GM18867 (cell line): ENCODE measurements around the gene UBN2.
"Not testable (repeated sequence)": the region's sequence is repeated elsewhere in the genome, so short reads cannot be mapped to it uniquely, and the experiment has no call there.

Experiments used
- ATAC-seq: cut with Tn5 transposase; IDR thresholded peaks from one replicate; pipeline ENCODE4 v1.9.1; 2021; ENCODE audit warnings: mild to moderate bottlenecking, moderate library complexity; ENCODE audit not compliant: unreplicated experiment

Gene UBN2

GRCh38 chr7:139294241-139294640 lies 63.2 kb downstream of the UBN2 start:
- ATAC-seq = no peak

DNA sequence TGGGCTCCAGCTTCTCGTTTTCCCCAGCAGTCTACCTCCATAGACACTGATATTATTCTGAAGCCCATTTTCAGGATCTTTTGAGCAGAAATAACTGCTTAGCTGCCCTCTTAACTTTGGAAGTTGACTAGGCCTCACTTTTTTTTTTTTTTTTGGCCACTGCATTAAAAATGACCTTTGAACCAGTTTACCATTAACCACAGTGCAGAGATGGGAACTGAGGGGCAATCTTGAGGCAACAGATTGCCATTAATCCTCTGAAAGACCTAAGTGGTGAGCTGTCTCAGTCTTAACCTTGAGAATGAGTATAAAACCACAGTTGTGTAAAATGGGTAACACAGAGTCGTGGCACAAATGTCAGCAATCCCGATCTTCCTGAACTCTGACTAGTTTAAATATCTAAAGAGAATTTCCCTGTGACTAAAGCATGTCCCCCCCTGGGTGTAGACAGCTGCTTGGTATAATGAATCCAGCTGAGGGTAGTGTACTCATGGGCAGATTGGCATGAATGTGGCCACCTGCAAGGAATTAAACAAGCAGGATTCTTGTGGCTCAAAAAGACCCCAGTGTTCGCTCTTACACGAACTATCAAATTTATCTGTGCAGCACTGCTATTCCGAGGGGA lies 64.0 kb downstream of the UBN2 start:
- ATAC-seq = no peak

DNA sequence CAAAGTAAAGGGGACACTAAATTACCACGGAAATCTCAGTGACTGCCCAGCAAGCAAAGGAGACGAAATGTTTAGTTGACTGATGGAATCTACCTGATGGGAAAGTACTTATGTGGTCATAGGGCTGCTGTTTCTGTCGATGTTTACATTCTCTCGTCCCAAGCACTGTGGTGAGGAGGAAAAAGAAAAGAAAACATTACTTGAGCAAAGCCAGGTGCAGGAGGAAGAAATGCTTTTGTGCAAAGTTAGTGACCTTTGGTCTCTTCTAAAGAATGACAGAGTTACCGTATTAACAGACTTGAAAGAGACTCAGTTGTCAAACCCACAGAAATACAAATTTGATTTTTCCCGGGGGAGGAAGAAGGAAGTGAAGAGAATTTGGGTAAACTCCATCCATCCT lies 66.8 kb downstream of the UBN2 start:
- ATAC-seq = no peak

DNA sequence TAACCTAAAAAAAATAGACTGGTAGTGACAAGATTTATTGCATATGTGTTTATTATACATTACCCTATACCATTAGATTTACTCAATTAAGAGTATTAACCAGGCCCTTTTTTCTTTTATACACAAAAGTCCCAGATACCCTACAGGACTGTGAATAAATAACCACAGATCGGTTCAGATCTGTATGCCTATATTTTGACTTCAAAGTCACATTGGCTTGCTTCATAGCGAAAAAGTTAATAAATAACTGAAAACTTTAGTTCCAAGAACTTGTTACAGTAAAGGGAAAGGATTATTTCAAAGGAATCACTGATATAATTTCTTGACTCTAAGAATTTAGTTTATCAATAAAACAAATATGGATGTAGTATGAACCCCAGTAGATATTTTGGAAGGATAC lies 68.3 kb downstream of the UBN2 start:
- ATAC-seq = no peak

DNA sequence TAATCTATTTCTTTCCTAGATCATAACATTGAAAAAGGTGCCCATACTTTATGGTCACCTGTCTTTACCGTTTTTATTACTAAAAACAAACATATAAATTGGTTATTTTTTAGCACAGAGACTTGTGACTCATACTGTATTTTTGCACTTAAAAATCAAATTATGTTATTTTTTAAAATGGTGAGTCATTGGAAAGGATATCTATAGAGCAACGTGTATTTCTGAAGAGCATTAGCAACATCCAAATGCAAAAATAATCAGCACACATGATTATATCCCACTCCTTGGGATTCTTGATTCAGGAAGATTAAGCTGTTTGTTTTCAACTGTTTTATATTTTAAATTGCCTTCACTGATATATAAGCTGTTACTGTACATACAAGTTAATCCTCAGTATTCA lies 69.4 kb downstream of the UBN2 start:
- ATAC-seq = no peak

- ATAC-seq = no peak
Observed at GRCh38 chr7:139304517-139304916, 73.5 kb downstream of the UBN2 start.

DNA sequence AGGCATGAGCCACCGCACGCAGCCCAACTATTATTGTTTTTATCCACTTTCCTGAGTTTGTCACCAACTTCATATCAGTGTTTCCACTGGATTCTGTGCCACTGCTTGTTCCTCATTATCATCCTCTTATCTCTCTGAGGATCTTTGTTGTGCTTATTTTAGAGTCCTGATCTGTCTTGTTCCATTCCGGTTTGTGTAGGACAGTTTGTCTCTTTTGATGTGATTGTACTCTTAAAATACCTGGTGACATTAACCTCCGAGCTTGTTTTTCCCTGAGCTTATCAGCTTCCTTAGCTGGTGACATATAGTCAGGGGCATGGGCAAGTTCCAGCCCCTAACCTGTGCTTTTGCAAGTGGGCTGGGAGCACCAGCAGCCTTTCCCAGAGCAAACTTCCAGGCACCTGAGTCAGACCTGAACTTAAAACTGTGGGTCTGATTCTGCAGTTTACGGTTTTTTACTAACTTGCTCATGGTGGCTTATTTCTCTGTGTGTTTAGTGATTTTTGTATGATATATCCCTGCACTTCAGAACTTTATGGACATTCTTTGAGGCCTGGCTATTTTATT lies 87.0 kb downstream of the UBN2 start:
- no peak for ATAC-seq

GRCh38 chr7:139321071-139321745 lies 90.2 kb downstream of the UBN2 start:
- no peak for ATAC-seq

DNA sequence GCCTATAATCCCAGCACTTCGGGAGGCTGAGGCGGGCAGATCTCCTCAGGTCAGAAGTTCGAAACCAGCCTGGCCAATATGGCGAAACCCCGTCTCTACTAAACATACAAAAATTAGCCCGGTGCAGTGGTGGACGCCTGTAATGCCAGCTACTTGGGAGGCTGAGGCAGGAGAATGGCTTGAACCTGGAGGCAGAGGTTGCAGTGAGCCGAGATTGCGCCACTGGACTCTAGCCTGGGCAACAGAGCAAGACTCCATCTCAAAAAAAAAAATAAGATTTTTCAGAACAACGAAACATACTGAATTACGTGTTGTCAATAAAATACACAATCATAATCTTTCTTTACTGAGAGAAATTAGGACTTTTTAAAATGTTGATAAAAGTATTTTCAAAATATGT lies 93.7 kb downstream of the UBN2 start:
- ATAC-seq = not testable (repeated sequence)

- ATAC-seq = no peak
Observed at GRCh38 chr7:139328375-139328774, 97.3 kb downstream of the UBN2 start.

GRCh38 chr7:139329119-139329518 lies 98.1 kb downstream of the UBN2 start:
- ATAC-seq = no peak

- ATAC-seq = no peak
Observed at GRCh38 chr7:139330333-139331030, 99.4 kb downstream of the UBN2 start.

DNA sequence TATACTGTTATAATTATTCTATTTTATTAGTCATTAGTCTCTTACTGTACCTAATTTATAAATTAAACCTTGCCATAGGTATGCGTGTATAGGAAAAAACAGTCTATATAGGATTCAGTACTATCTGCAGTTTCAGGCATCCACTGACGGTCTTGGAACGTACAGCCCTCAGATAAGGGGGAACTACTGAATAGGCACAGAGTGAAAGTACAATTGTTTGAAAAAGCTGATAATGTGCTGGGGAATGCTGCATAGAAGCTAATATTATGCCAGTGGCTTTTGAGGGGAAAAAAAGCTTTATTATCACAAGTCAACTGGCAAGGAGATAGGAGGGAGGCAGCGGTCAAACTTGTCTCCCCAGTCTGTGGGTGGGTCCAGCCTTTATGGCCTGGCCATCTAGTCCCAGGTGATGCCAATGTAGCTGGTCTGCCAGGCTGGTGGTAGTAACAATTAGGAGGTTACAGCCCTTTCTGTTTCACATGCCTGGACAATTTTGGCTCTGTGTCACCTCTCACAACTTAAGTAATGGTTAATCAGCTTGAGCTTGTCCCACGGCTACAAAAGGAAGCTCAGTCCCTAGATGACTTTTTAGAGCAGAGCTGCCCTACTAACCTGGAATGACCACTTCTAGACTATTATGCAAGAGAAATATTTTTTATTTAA lies 101.8 kb downstream of the UBN2 start:
- no peak for ATAC-seq

DNA sequence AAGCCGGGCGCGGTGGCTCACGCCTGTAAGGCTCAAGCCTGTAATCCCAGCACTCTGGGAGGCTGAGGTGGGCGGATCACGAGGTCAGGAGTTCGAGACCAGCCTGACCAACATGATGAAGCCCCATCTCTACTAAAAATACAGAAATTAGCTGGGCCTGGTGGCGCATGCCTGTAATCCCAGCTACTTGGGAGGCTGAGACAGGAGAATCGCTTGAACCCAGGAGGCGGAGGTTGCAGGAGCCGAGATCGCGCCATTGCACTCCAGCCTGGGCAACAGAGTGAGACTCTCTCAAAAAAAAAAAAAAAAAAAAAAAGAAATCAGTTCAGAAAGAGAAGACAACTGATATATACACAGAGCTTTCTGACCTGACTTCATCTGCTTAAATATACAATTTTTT lies 102.4 kb downstream of the UBN2 start:
- not testable (repeated sequence) for ATAC-seq

GRCh38 chr7:139334399-139335150 lies 103.5 kb downstream of the UBN2 start:
- no peak for ATAC-seq

DNA sequence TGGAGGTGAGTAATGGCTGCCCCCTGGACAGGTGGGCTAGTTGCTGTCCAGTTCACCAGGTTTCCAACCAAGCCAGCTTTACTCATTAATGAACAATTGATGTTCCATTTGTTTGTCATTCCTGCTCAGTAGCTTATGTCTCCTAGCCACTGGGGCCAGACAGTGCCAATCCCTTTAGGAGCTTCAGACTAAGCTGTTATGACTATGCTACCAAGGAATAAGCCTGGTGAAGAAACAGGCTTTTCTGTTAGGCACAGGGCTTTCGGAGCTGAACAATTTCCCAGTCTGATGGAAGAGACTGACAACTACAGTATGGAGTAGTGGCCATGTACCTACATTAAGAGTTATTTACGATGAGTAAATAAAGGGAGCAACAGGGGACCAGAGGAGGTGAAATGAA lies 108.0 kb downstream of the UBN2 start:
- ATAC-seq = no peak

GRCh38 chr7:139339698-139340036 lies 108.6 kb downstream of the UBN2 start:
- no peak for ATAC-seq

DNA sequence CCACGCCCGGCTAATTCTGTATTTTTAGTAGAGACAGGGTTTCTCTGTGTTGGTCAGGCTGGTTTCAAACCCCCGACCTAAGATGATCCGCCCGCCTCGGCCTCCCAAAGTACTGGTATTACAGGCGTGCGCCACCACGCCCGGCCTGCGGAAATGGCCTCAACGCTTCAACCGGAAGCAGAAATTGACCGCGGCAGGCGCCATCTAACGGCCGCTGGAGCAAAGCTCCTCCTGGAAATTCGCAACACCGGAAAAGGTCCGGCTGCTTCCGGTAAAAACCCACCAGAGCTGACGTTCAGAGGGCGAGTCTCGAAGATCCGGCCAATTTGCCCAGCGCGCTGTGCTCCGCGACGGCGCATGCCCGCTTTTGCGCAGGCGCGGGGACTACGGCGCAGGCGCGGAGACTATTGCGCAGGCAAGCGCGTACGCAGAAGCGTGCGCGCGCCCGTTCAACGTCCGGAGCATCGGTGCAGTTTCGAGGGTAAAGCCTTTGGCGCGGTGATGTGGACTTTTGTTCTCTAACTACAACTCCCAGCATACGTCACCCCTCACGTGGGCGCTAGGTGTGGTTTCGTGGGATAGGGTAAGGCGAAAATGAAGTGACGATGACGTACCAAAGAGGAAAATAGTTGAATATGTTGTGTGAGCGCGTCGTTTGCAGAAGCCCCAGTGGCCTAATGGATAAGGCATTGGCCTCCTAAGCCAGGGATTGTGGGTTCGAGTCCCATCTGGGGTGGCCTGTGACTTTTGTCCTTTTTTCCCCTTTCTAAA lies 109.2 kb downstream of the UBN2 start:
- ATAC-seq = peak; percentile 83

DNA sequence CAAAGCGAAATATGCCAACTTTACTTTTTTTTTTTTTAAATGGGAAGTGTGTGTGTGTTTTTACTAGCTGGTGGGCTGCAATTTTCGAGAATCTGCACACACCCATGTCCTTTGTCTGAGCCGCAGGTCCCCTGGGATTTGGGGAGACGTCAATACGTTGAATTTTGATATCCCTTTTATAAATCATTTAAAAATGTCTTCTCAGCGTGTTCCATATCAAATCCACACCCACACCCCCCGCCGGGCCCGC lies 109.7 kb downstream of the UBN2 start:
- no peak for ATAC-seq

DNA sequence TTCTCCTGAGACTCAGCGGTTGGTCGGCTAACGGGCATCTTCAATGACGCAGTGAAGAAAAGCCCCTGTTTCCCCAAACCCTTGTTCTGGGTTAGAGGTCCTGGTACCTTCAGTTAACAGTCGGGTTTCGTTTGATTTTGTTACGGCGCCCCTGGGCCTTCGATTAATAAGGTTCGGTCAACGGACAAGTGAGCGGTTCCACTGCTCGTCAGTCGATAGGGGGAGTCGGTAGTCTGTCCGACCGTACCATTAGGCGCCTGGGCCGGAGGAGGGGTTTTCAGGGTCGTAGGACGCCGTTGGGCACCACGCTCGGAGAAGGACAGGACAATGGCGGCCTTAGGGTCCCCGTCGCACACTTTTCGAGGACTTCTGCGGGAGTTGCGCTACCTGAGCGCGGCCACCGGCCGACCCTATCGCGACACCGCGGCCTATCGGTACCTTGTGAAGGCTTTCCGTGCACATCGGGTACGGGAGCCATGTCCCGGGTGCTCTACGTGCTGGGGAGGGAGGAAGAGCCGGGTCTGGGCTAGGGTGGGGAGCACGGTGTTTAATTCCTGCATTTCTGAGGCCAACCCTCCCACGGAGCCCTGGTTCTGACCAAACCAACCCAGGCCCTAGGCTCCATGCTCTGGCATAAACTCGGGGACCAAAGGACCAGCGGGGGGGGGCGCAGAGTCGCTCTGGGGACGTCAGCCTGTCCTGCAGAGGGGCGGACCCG lies 110.2 kb downstream of the UBN2 start, which contains the start of gene FMC1:
Gene FMC1, plus strand, starts transcription at position 280 of the 718 bp plus-strand sequence. Its CDS starts 48 bp downstream, at position 328.
- peak; percentile 43 for ATAC-seq
